K562 (cell line): ENCODE data around the gene KIF6. TPM values are rescaled to one million over a fixed set of nuclear protein-coding genes. Genes with fewer than 3 reads are reported as not detected.

ENCODE experiments used
- ATAC-seq: fragments of 200-7000 bp; cut with Tn5 transposase; 3 replicates; pipeline ENCODE4 v1.9.1; 2020; ENCODE audit warnings: moderate library complexity
- BruUV-seq: library from RNA; stranded (reverse); fragments of 400-500 nt; replicated peaks from 2 replicates; lab custom pipeline; 2021; lab: Mats Ljungman, UMichigan
- CTCF ChIA-PET: fragments of 300-600 bp; formaldehyde crosslinking; extraction: SDS; loops from one replicate; lab custom pipeline; 2021; ENCODE audit warnings: low intra/inter-chr PET ratio; lab: Yijun Ruan, JAX
- POLR2A ChIA-PET: fragments of 300-600, 350-650 bp; sonication (Branson Sonifier 250); formaldehyde crosslinking; extraction: SDS; loops from one replicate; lab custom pipeline; 2021; ENCODE audit warnings: antibody characterized with exemption, inconsistent platforms; lab: Yijun Ruan, JAX
- DNase-seq, 4 experiments: peaks; one replicate each; pipeline versions ENCODE4 v3.0.0 to v3.0.0-alpha.2; 2011 to 2018; ENCODE audit warnings: low spot score in 3 of 4, mixed read lengths in 3 of 4; ENCODE audit errors: extremely low read depth in 1 of 4
- FAIRE-seq: peaks from 2 replicates; lab custom pipeline; 2011; peaks lifted over from hg19 to GRCh38; lab: Jason Lieb, UNC
- H2AFZ ChIP-seq: 2 replicates; pipeline ENCODE4 v1.6.0; 2011; ENCODE audit warnings: low read depth, low read length, control low read depth, inconsistent platforms
- H3K27ac ChIP-seq: fragments of 200-600 bp; 3 replicates; pipeline ENCODE4 v1.8.0; 2011; ENCODE audit warnings: low read depth, mild to moderate bottlenecking, control low read depth, inconsistent platforms, low read length, moderate library complexity, mixed read lengths; ENCODE audit errors: extremely low read depth
- H3K27me3 ChIP-seq, 2 experiments: fragments of 300-600 bp in 1 of 2; 2 replicates in 1 of 2; 3 replicates in 1 of 2; pipeline versions ENCODE4 v1.6.0 to v1.8.0; 2011; ENCODE audit warnings: inconsistent platforms in 2 of 2, low read length in 2 of 2, mild to moderate bottlenecking in 1 of 2, mixed read lengths in 1 of 2, moderate library complexity in 1 of 2; ENCODE audit not compliant: control insufficient read depth in 2 of 2, insufficient read depth in 2 of 2
- H3K36me3 ChIP-seq: fragments of 300-600 bp; 3 replicates; pipeline ENCODE4 v1.8.0; 2011; ENCODE audit warnings: mild to moderate bottlenecking, low read length, inconsistent platforms; ENCODE audit not compliant: control insufficient read depth, insufficient read depth
- H3K4me1 ChIP-seq, 2 experiments: fragments of 200-600 bp in 1 of 2; replicated peaks in 1 of 2; 2 replicates in 1 of 2; 3 replicates in 1 of 2; pipeline versions ENCODE4 v1.5.1 to v1.8.0; 2011; ENCODE audit warnings: inconsistent platforms in 2 of 2, low read length in 2 of 2, mild to moderate bottlenecking in 1 of 2, mixed read lengths in 1 of 2, moderate library complexity in 1 of 2; ENCODE audit not compliant: control insufficient read depth in 2 of 2, insufficient read depth in 2 of 2
- H3K4me2 ChIP-seq: 2 replicates; pipeline ENCODE4 v1.6.1; 2011; ENCODE audit warnings: low read length, control low read depth, inconsistent platforms, mixed read lengths; ENCODE audit not compliant: insufficient read depth
- H3K4me3 ChIP-seq: fragments of 200-600 bp; sonication (generic), shearing (Covaris generic); 2 replicates; pipeline ENCODE4 v1.5.1; 2016; ENCODE audit warnings: control low read depth, inconsistent platforms
- H3K79me2 ChIP-seq: fragments of 200-600 bp; 3 replicates; pipeline ENCODE4 v1.8.0; 2011; ENCODE audit warnings: low read length, inconsistent platforms; ENCODE audit not compliant: control insufficient read depth, insufficient read depth
- H3K9ac ChIP-seq, 2 experiments: 2 replicates each; pipeline versions ENCODE4 v1.6.0 to v1.6.1; 2011; ENCODE audit warnings: low read depth in 2 of 2, low read length in 2 of 2, control low read depth in 1 of 2, inconsistent platforms in 1 of 2, mild to moderate bottlenecking in 1 of 2, mixed read lengths in 1 of 2; ENCODE audit not compliant: insufficient read depth in 1 of 2
- H3K9me1 ChIP-seq: one replicate; pipeline ENCODE4 v1.6.0; 2011; ENCODE audit warnings: inconsistent platforms, mild to moderate bottlenecking, low read length, moderate library complexity; ENCODE audit not compliant: control insufficient read depth, insufficient read depth
- H3K9me3 ChIP-seq: replicated peaks from 2 replicates; pipeline ENCODE4 v1.5.1; 2011; ENCODE audit warnings: low read depth, low read length, inconsistent platforms; ENCODE audit not compliant: control insufficient read depth, insufficient read depth
- H4K20me1 ChIP-seq: replicated peaks from 2 replicates; pipeline ENCODE4 v1.6.1; 2011; ENCODE audit warnings: low read length, inconsistent platforms, mixed read lengths; ENCODE audit not compliant: control insufficient read depth, insufficient read depth
- DNMT1 ChIP-seq: fragments of 450-650 bp; IDR thresholded peaks from 2 replicates; pipeline ENCODE4 v1.6.1; 2016; ENCODE audit warnings: antibody characterized with exemption, mild to moderate bottlenecking
- KDM2B ChIP-seq: fragments of 250-450 bp; sonication (Bioruptor Pico); IDR thresholded peaks from 2 replicates; pipeline ENCODE4 v1.8.0; 2021; ENCODE audit warnings: mild to moderate bottlenecking, moderate library complexity
- NFXL1 ChIP-seq: fragments of 450-650 bp; formaldehyde crosslinking; IDR thresholded peaks from 2 replicates; pipeline ENCODE4 v1.4.0; 2021; ENCODE audit warnings: mild to moderate bottlenecking
- NONO ChIP-seq, 2 experiments: fragments of 200-400 bp in 1 of 2; fragments of 450-650 bp in 1 of 2; formaldehyde crosslinking in 1 of 2; IDR thresholded peaks; 2 replicates each; pipeline ENCODE4 v1.6.1; 2017; ENCODE audit warnings: low read depth in 2 of 2, mild to moderate bottlenecking in 2 of 2, moderate library complexity in 2 of 2, low read length in 1 of 2
- ZBTB8A ChIP-seq: fragments of 450-650 bp; IDR thresholded peaks from 2 replicates; pipeline ENCODE4 v1.6.1; 2018; ENCODE audit warnings: mild to moderate bottlenecking, moderate library complexity; ENCODE audit not compliant: partially characterized antibody
- WGBS: fragments of 100-300 bp; shearing (Covaris generic); methylation state at CpG from one replicate; pipeline ENCODE4 v1.1.6; 2016; ENCODE audit warnings: low coverage, mixed read lengths; ENCODE audit not compliant: insufficient coverage; ENCODE audit errors: missing lambda C conversion rate; 5-methylcytosine and 5-hydroxymethylcytosine counted together
- in situ Hi-C: fragments of 300-500 bp; cut with MboI; formaldehyde crosslinking; loops from 4 replicates; pipeline ENCODE4 v1.15.0; 2018; ENCODE audit warnings: inconsistent platforms, mixed read lengths
- intact Hi-C: fragments of 100-400 bp; cut with micrococcal nuclease; formaldehyde crosslinking; loops from 2 replicates; pipeline ENCODE4 v1.14.2; 2022
- polyA plus RNA-seq, 8 experiments: library from polyadenylated mRNA; depleted of rRNA in 4 of 8; stranded (reverse) in 5 of 8; unstranded in 3 of 8; fragments of >200 nt; fragmentation: Nextera tagmentation in 2 of 8; fragmentation: Illumina TruSeq in 1 of 8; extraction: Ambion mirVana in 2 of 8; extraction: Trizol in 1 of 8; gene quantifications; 2 replicates each; pipeline versions ENCODE4 v1.2.1 to v1.2.3, GENCODE V29; 2011 to 2014; ENCODE audit warnings: inconsistent platforms in 1 of 8, missing spikeins in 1 of 8
- total RNA-seq, 7 experiments: library from RNA; depleted of rRNA in 6 of 7; stranded (reverse); fragments of >200 nt in 6 of 7; fragmentation: Illumina TruSeq in 2 of 7; extraction: Trizol in 2 of 7; gene quantifications; 2 replicates each; pipeline versions ENCODE4 v1.2.1 to v1.2.3, GENCODE V29; 2011 to 2021; ENCODE audit warnings: low replicate concordance in 1 of 7
- TF ChIP-seq, protein P1 (sequence below): sonication (generic); formaldehyde crosslinking; IDR thresholded peaks from 2 replicates; pipeline ENCODE4 v1.8.0; 2023; ENCODE audit warnings: mild to moderate bottlenecking, missing genetic modification reagents
- TF ChIP-seq, protein P2 (sequence below): sonication (generic); formaldehyde crosslinking; IDR thresholded peaks from 2 replicates; pipeline ENCODE4 v1.8.0; 2022; ENCODE audit warnings: mild to moderate bottlenecking, low read depth, missing genetic modification reagents

Gene KIF6
- total and polyA plus RNA-seq, 9 of the 15 experiments (the other 6 are each of a cell fraction or from before 2014, with no cell fraction given), result not detected

DNA sequence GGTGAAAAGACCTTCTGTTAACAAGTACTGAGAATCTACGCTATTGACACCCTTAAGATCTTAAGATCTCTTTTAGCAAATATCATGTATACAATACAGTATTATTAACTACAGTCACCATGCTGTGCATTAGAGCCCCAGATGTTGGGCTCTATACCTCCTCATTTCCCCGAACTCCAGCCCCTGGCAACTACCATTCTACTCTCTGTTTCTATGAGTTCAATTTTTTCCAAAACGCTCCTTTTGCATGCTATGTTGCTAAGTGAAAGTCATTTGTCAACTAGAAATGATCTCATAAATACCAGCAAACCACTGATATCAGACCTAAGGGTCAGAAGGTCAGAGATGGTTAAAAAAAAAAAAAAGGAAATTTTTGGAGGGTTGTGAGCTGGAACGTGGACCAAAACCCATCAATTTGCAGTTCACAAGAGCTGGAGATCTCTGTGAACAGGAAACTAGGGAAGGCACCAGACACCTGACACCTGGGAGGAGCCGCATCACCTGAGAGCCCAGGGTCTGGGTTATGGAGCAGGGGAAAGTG lies 280.7 kb downstream of the KIF6 start:
- H2AFZ ChIP-seq, result no peak overlapping the region
- no peak overlapping the region for H3K4me2 ChIP-seq
- H3K9ac ChIP-seq, result no peak overlapping the region
- H3K4me3 ChIP-seq, result no peak overlapping the region
- no peaks in the 10 kb centered on the region for H3K9me1 ChIP-seq
- CTCF ChIA-PET, result no interaction called here
- H3K4me1 ChIP-seq, result no peaks in the 10 kb centered on the region
- H3K36me3 ChIP-seq, result no peaks in the 10 kb centered on the region
- H4K20me1 ChIP-seq, result no peaks in the 10 kb centered on the region; the same call in 1 of the 2 replicates
- POLR2A ChIA-PET, result no interaction called here
- TF ChIP-seq NONO (IDR thresholded peaks at IDR 0.05; ENCODE audit: low read depth in 2 of 2, low read length in 1 of 2) (no peak), DNMT1 (no peak), KDM2B (no peak), NFXL1 (CRISPR knock-in tag) (no peak), ZBTB8A (no peak)
- TF ChIP-seq, protein P1, sequence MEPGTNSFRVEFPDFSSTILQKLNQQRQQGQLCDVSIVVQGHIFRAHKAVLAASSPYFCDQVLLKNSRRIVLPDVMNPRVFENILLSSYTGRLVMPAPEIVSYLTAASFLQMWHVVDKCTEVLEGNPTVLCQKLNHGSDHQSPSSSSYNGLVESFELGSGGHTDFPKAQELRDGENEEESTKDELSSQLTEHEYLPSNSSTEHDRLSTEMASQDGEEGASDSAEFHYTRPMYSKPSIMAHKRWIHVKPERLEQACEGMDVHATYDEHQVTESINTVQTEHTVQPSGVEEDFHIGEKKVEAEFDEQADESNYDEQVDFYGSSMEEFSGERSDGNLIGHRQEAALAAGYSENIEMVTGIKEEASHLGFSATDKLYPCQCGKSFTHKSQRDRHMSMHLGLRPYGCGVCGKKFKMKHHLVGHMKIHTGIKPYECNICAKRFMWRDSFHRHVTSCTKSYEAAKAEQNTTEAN (CRISPR knock-in tag), result no peak
- TF ChIP-seq, protein P2, sequence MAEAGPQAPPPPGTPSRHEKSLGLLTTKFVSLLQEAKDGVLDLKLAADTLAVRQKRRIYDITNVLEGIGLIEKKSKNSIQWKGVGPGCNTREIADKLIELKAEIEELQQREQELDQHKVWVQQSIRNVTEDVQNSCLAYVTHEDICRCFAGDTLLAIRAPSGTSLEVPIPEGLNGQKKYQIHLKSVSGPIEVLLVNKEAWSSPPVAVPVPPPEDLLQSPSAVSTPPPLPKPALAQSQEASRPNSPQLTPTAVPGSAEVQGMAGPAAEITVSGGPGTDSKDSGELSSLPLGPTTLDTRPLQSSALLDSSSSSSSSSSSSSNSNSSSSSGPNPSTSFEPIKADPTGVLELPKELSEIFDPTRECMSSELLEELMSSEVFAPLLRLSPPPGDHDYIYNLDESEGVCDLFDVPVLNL (CRISPR knock-in tag), result no peak
- no TSS peak for BruUV-seq
- 0% methylated on average over 5 of the region's 5 CpGs for WGBS
- no peak overlapping the region for H3K27ac ChIP-seq
- in situ Hi-C loops (no loop called here), intact Hi-C loops (no loop called here)
- no peaks in the 10 kb centered on the region; a peak in 1 of 5 replicates for H3K27me3 ChIP-seq
- FAIRE-seq (no peak), DNase-seq (no peak), ATAC-seq (no peak)
- H3K9me3 ChIP-seq, result no peaks in the 10 kb centered on the region
- H3K79me2 ChIP-seq, result no peaks in the 10 kb centered on the region
